ENCODE data around the gene NXN. TPM values are rescaled to one million over a fixed set of nuclear protein-coding genes. Genes with fewer than 3 reads are reported as not detected.
"Not testable (repeated sequence)": the region's sequence is repeated elsewhere in the genome, so short reads cannot be mapped to it uniquely, and the experiment has no call there.

Gene NXN
- total RNA-seq, 1 experiment from 2014 or later: 20.8 TPM

DNA sequence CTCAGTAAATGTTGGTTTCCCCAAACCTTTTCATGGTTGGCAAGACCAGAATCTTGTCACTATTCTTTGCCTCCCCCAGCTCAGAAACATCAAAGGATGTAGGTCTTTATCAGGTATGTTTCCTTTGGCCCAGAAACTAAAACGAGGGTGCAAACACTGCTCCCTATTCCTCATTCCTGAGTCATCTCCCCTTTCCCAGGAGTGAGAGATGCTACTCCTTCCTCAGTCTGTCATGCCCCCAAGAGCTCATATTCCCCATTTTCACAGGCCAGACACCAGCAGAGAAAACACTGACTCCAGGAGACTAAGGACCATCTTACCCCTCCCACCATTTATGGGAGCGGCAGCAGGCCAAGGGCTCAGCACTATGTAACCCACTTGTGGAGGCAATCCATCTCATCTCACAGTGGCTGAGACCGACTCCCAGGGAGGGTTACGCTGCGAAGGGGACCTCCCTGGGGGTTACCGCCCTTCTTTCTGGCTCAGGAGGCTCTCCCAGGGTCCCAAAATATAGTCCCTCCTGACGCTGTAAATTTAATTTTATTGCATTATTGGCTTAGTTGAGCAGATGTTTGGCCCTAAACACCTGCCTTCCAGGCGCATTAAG is 229.0 kb downstream of the NXN start:
- Histone ChIP-seq H3K9me2 (replicated peaks; ENCODE audit: low read length) (no peaks in the 10 kb centered on the region), H4K20me1 (ENCODE audit: low read length) (peaks cover 13% of the 10 kb centered on the region), H3K9me3 (ENCODE audit: low read length) (no peaks in the 10 kb centered on the region), H3K36me3 (ENCODE audit: low read depth, low read length) (peaks cover 12% of the 10 kb centered on the region), H2AFZ (ENCODE audit: low read length) (no peak overlapping the region), H3K4me3 (ENCODE audit: low read length) (peak overlapping the region; percentile 70), H3K79me2 (ENCODE audit: low read length) (peaks cover 61% of the 10 kb centered on the region), H3K4me1 (ENCODE audit: insufficient read depth, low read length) (peaks cover 19% of the 10 kb centered on the region), H3F3A (ENCODE audit: low read length, unreplicated experiment) (no peaks in the 10 kb centered on the region), H3K4me2 (ENCODE audit: low read length) (peak overlapping the region; percentile 88), H3K27me3 (ENCODE audit: low read length) (no peaks in the 10 kb centered on the region), H3K27ac (ENCODE audit: low read length) (no peak overlapping the region), H3K9ac (ENCODE audit: low read length) (peak overlapping the region; percentile 99)
- no TSS peak for BruUV-seq (replicated peaks)
- ATAC-seq (peak; percentile 30), DNase-seq (peak; percentile 44)
- intact Hi-C loops (cut with micrococcal nuclease): no loop called here
- POLR2A ChIA-PET (ENCODE audit: unreplicated experiment): interaction anchor here (0.6 kb wide), 1 partner anchor 45 kb away, joined by 5 read pairs; no protein-coding TSS in a partner anchor
- CTCF ChIA-PET: interaction anchor here (0.8 kb wide), 2 partner anchors 11 to 246 kb away, joined by 3 to 4 read pairs; partner anchors contain the start of gene TIMM22
- TF ChIP-seq, protein P1, sequence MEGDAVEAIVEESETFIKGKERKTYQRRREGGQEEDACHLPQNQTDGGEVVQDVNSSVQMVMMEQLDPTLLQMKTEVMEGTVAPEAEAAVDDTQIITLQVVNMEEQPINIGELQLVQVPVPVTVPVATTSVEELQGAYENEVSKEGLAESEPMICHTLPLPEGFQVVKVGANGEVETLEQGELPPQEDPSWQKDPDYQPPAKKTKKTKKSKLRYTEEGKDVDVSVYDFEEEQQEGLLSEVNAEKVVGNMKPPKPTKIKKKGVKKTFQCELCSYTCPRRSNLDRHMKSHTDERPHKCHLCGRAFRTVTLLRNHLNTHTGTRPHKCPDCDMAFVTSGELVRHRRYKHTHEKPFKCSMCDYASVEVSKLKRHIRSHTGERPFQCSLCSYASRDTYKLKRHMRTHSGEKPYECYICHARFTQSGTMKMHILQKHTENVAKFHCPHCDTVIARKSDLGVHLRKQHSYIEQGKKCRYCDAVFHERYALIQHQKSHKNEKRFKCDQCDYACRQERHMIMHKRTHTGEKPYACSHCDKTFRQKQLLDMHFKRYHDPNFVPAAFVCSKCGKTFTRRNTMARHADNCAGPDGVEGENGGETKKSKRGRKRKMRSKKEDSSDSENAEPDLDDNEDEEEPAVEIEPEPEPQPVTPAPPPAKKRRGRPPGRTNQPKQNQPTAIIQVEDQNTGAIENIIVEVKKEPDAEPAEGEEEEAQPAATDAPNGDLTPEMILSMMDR (conservative IDR thresholded peaks at IDR 0.05; ENCODE audit: low read depth, low read length): no peak
- TF ChIP-seq EZH2phosphoT487 (IDR thresholded peaks at IDR 0.05; ENCODE audit: borderline replicate concordance, low read length) (no peak), EZH2 (IDR thresholded peaks at IDR 0.05; ENCODE audit: low read length, unreplicated experiment) (no peak)

DNA sequence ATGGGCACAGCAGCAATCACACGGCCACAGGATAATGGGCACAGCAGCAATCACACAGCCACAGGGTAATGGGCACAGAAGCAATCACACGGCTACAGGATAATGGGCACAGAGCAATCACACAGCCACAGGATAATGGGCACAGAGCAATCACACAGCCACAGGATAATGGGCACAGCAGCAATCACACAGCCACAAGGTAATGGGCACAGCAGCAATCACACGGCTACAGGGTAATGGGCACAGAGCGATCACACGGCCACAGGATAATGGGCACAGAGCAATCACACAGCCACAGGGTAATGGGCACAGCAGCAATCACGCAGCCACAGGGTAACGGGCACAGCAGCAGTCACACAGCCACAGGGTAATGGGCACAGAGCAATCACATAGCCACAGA is 230.2 kb downstream of the NXN start:
- CTCF ChIA-PET; ATAC-seq; H3K9ac ChIP-seq (ENCODE audit: low read length); H2AFZ ChIP-seq (ENCODE audit: low read length); BruUV-seq (replicated peaks); DNase-seq; intact Hi-C loops (cut with micrococcal nuclease); H3K9me2 ChIP-seq (replicated peaks; ENCODE audit: low read length); POLR2A ChIA-PET (ENCODE audit: unreplicated experiment); H3K9me3 ChIP-seq (ENCODE audit: low read length); H3K27me3 ChIP-seq (ENCODE audit: low read length); H3F3A ChIP-seq (ENCODE audit: low read length, unreplicated experiment); H3K27ac ChIP-seq (ENCODE audit: low read length): not testable (repeated sequence)
- H3K79me2 ChIP-seq (ENCODE audit: low read length): peaks cover 73% of the 10 kb centered on the region
- peaks cover 23% of the 10 kb centered on the region for H3K36me3 ChIP-seq (ENCODE audit: low read depth, low read length)
- peak overlapping the region; percentile 70 for H3K4me3 ChIP-seq (ENCODE audit: low read length)
- peaks cover 13% of the 10 kb centered on the region for H4K20me1 ChIP-seq (ENCODE audit: low read length)
- peak overlapping the region; percentile 88 for H3K4me2 ChIP-seq (ENCODE audit: low read length)
- peaks cover 19% of the 10 kb centered on the region for H3K4me1 ChIP-seq (ENCODE audit: insufficient read depth, low read length)

Small RNA genes lying within 50 kb of the gene (microRNA-seq; reads per million reads assigned to microRNA genes)
- 1.8 reads per million for gene MIR3183 (ENCODE audit: unreplicated experiment)

Other genes with a start within 250 kb of the NXN start
- gene TLCD3A, start 247.2 kb downstream of the NXN start, total RNA-seq (2014; rRNA removed): 10.0 and 13.9 TPM in 2 replicates
- gene GEMIN4, start 227.5 kb downstream of the NXN start, total RNA-seq (2014; rRNA removed): 24.6 and 25.0 TPM in 2 replicates
- gene GLOD4, start 197.5 kb downstream of the NXN start, total RNA-seq (2014; rRNA removed): 33.8 and 40.6 TPM in 2 replicates
- gene MRM3, start 197.4 kb downstream of the NXN start, total RNA-seq (2014; rRNA removed): 32.1 and 40.4 TPM in 2 replicates
- 17.2 and 17.7 TPM in 2 replicates for gene TIMM22, start 17.4 kb upstream of the NXN start, total RNA-seq (2014; rRNA removed)
- 35.4 and 58.5 TPM in 2 replicates for gene ABR, start 200.2 kb upstream of the NXN start, total RNA-seq (2014; rRNA removed)